Activated effector memory CD4-positive, alpha-beta T cell treated with anti-CD3 and anti-CD28 coated beads, Interleukin-2, amount 50 U/mL, for 16 hours (primary cell): ENCODE data around the gene TYMS.

Source experiments
- DNase-seq: peaks from one replicate; pipeline ENCODE4 v3.0.0-alpha.2; 2020

The TYMS gene

GRCh38 chr18:657311-658000 lies at the start of gene TYMS:
Gene TYMS (plus strand): TSS chr18:657653. CDS start chr18:657743, 90 bp downstream.
- DNase-seq: peak; percentile 75

GRCh38 chr18:607930-608329 lies 49.5 kb upstream of the TYMS start:
- DNase-seq: no peak

- no peak for DNase-seq
Observed at GRCh38 chr18:610214-610928, 47.1 kb upstream of the TYMS start.

GRCh38 chr18:612156-612555 lies 45.3 kb upstream of the TYMS start:
- DNase-seq: no peak

GRCh38 chr18:614193-614592 lies 43.3 kb upstream of the TYMS start:
- DNase-seq: no peak

GRCh38 chr18:615092-615521 lies 42.3 kb upstream of the TYMS start:
- DNase-seq: no peak

GRCh38 chr18:615773-616172 lies 41.7 kb upstream of the TYMS start:
- DNase-seq: no peak

GRCh38 chr18:616380-616995 lies 41.0 kb upstream of the TYMS start:
- DNase-seq: no peak

- DNase-seq: no peak
Observed at GRCh38 chr18:617970-618504, 39.4 kb upstream of the TYMS start.

GRCh38 chr18:618618-619017 lies 38.8 kb upstream of the TYMS start:
- DNase-seq: no peak

- no peak for DNase-seq
Observed at GRCh38 chr18:621291-622043, 36.0 kb upstream of the TYMS start.

- DNase-seq: no peak
Observed at GRCh38 chr18:622289-622688, 35.2 kb upstream of the TYMS start.

GRCh38 chr18:623761-624620 lies 33.5 kb upstream of the TYMS start:
- DNase-seq: peak; percentile 82

GRCh38 chr18:627231-627630 lies 30.2 kb upstream of the TYMS start:
- no peak for DNase-seq

- DNase-seq: no peak
Observed at GRCh38 chr18:629269-630150, 27.9 kb upstream of the TYMS start.

GRCh38 chr18:631560-631959 lies 25.9 kb upstream of the TYMS start:
- DNase-seq: no peak

GRCh38 chr18:634551-635045 lies 22.9 kb upstream of the TYMS start:
- DNase-seq: no peak

GRCh38 chr18:635171-635570 lies 22.3 kb upstream of the TYMS start:
- no peak for DNase-seq

GRCh38 chr18:641224-641623 lies 16.2 kb upstream of the TYMS start:
- no peak for DNase-seq

GRCh38 chr18:644395-645004 lies 13.0 kb upstream of the TYMS start:
- no peak for DNase-seq
